Neural cell (in vitro differentiated cells): Measurements from ENCODE around the gene SHTN1. TPM values are rescaled to one million over a fixed set of nuclear protein-coding genes. Genes with fewer than 3 reads are reported as not detected.

ENCODE experiments used
- H2AFZ ChIP-seq: fragments of 200-600, 300-800 bp; sonication (generic), shearing (Covaris generic); 2 replicates; pipeline ENCODE4 v1.6.0; 2014; ENCODE audit warnings: low read depth, mild to moderate bottlenecking, antibody characterized with exemption, low read length, moderate library complexity
- H3F3A ChIP-seq: fragments of 200-600 bp; shearing (Covaris generic); 2 replicates; pipeline ENCODE4 v1.6.1; 2016; ENCODE audit warnings: mild to moderate bottlenecking, moderate library complexity, mixed read lengths, antibody characterized with exemption, low read length; ENCODE audit not compliant: insufficient read depth, poor library complexity, severe bottlenecking
- H3K27ac ChIP-seq: fragments of 200-600, 300-800 bp; sonication (generic), shearing (Covaris generic); 2 replicates; pipeline ENCODE4 v1.5.1; 2014; ENCODE audit warnings: mild to moderate bottlenecking, low read length, moderate library complexity
- H3K27me3 ChIP-seq: fragments of 300-800, 200-600 bp; sonication (generic), shearing (Covaris generic); 2 replicates; pipeline ENCODE4 v1.6.0; 2014; ENCODE audit warnings: mild to moderate bottlenecking, low read depth, low read length, moderate library complexity; ENCODE audit not compliant: insufficient read depth
- H3K36me3 ChIP-seq: fragments of 300-800, 200-600 bp; sonication (generic), shearing (Covaris generic); 2 replicates; pipeline ENCODE4 v1.5.1; 2014; ENCODE audit warnings: mild to moderate bottlenecking, antibody characterized with exemption, low read length, moderate library complexity; ENCODE audit not compliant: insufficient read depth
- H3K4me2 ChIP-seq: fragments of 300-800, 200-600 bp; sonication (generic), shearing (Covaris generic); 2 replicates; pipeline ENCODE4 v1.6.0; 2014; ENCODE audit warnings: mild to moderate bottlenecking, low read length
- H3K4me3 ChIP-seq: fragments of 300-800, 200-600 bp; sonication (generic), shearing (Covaris generic); 2 replicates; pipeline ENCODE4 v1.5.1; 2014; ENCODE audit warnings: mild to moderate bottlenecking, low read length, moderate library complexity
- H3K79me2 ChIP-seq: fragments of 200-600 bp; shearing (Covaris generic); replicated peaks from 2 replicates; pipeline ENCODE4 v1.6.0; 2014; ENCODE audit warnings: mild to moderate bottlenecking, low read length, moderate library complexity; ENCODE audit not compliant: insufficient read depth
- H3K9ac ChIP-seq: fragments of 300-800, 200-600 bp; sonication (generic), shearing (Covaris generic); 2 replicates; pipeline ENCODE4 v1.6.1; 2016; ENCODE audit warnings: mild to moderate bottlenecking, low read length, mixed read lengths
- H3K9me2 ChIP-seq: fragments of 200-600 bp; shearing (Covaris generic); 2 replicates; pipeline ENCODE4 v1.6.1; 2016; ENCODE audit warnings: mild to moderate bottlenecking, low read length, mixed read lengths; ENCODE audit not compliant: insufficient read depth
- H3K9me3 ChIP-seq: fragments of 200-600, 300-800 bp; sonication (generic), shearing (Covaris generic); 2 replicates; pipeline ENCODE4 v1.6.1; 2016; ENCODE audit warnings: mild to moderate bottlenecking, mixed run types, low read length, moderate library complexity, mixed read lengths
- H4K20me1 ChIP-seq: fragments of 200-600 bp; shearing (Covaris generic); 2 replicates; pipeline ENCODE4 v1.6.1; 2016; ENCODE audit warnings: mild to moderate bottlenecking, mixed run types; ENCODE audit not compliant: insufficient read depth
- EP300 ChIP-seq: fragments of 450-650 bp; conservative IDR thresholded peaks from 2 replicates; pipeline ENCODE4 v1.6.1; 2014; ENCODE audit warnings: antibody characterized with exemption, mild to moderate bottlenecking, moderate library complexity; ENCODE audit not compliant: poor library complexity, severe bottlenecking
- EZH2 ChIP-seq: fragments of 200-600, 300-800 bp; shearing (Covaris generic), sonication (generic); IDR thresholded peaks from 2 replicates; pipeline ENCODE4 v1.6.1; 2014; ENCODE audit warnings: antibody characterized with exemption, low read length, borderline replicate concordance, mild to moderate bottlenecking; ENCODE audit not compliant: insufficient read depth, poor library complexity, severe bottlenecking
- MXI1 ChIP-seq: fragments of 450-650 bp; conservative IDR thresholded peaks from 2 replicates; pipeline ENCODE4 v1.6.1; 2014; ENCODE audit warnings: antibody characterized with exemption, mild to moderate bottlenecking; ENCODE audit not compliant: poor library complexity, severe bottlenecking
- POLR2AphosphoS5 ChIP-seq: IDR thresholded peaks from 2 replicates; pipeline ENCODE4 v1.6.1; 2012
- RAD21 ChIP-seq: fragments of 450-650 bp; conservative IDR thresholded peaks from 2 replicates; pipeline ENCODE4 v1.6.1; 2014; ENCODE audit warnings: antibody characterized with exemption, mild to moderate bottlenecking, moderate library complexity
- SMC3 ChIP-seq: fragments of 450-650 bp; conservative IDR thresholded peaks from 2 replicates; pipeline ENCODE4 v1.6.1; 2014; ENCODE audit warnings: antibody characterized with exemption, mild to moderate bottlenecking, moderate library complexity; ENCODE audit not compliant: poor library complexity
- TAF1 ChIP-seq: IDR thresholded peaks from 2 replicates; pipeline ENCODE4 v1.6.1; 2012; ENCODE audit warnings: low read depth
- polyA plus RNA-seq: library from polyadenylated mRNA; depleted of rRNA; stranded (reverse); fragments of >200 nt; gene quantifications from 2 replicates; pipeline ENCODE4 v1.2.3, GENCODE V29; 2014
- TF ChIP-seq, protein P1 (sequence below): IDR thresholded peaks from 2 replicates; pipeline ENCODE4 v1.6.1; 2012; ENCODE audit warnings: borderline replicate concordance
- TF ChIP-seq, protein P2 (sequence below): fragments of 450-650 bp; IDR thresholded peaks from 2 replicates; pipeline ENCODE4 v1.5.1; 2014; ENCODE audit warnings: antibody characterized with exemption, mild to moderate bottlenecking, moderate library complexity; ENCODE audit not compliant: poor library complexity, severe bottlenecking

The SHTN1 gene
- polyA plus RNA-seq, 1 donor from 2014 or later: 55.8 TPM

DNA sequence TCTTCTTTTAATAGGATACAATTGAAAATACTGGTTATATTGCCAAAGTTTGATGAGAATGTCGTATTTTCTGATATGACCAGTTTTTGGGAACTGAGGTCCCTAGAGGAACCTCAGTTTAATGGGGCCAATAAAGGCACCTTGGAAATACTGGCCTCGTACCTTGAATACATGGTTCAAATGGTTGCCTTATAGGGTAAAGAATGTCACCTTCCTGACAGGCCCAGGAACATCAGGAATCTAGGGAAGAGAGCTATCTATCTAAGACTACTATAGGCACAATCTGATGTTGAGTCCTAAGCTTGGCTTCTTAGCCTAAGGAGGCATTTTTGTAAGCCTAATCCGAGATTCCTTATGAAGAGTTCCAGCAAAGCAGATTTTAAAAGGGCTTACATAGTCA is 9.3 kb downstream of the SHTN1 start:
- Histone ChIP-seq H3K9me2 (no peaks in the 10 kb centered on the region), H3K4me2 (no peak overlapping the region), H3K36me3 (no peaks in the 10 kb centered on the region), H3K9ac (no peak overlapping the region), H2AFZ (no peak overlapping the region), H4K20me1 (no peaks in the 10 kb centered on the region), H3K27ac (no peak overlapping the region), H3K4me3 (no peak overlapping the region), H3K27me3 (no peaks in the 10 kb centered on the region), H3K79me2 (no peaks in the 10 kb centered on the region), H3K9me3 (no peaks in the 10 kb centered on the region), H3F3A (no peaks in the 10 kb centered on the region)
- TF ChIP-seq SMC3 (no peak), EP300 (no peak), RAD21 (no peak), TAF1 (no peak), EZH2 (no peak)

DNA sequence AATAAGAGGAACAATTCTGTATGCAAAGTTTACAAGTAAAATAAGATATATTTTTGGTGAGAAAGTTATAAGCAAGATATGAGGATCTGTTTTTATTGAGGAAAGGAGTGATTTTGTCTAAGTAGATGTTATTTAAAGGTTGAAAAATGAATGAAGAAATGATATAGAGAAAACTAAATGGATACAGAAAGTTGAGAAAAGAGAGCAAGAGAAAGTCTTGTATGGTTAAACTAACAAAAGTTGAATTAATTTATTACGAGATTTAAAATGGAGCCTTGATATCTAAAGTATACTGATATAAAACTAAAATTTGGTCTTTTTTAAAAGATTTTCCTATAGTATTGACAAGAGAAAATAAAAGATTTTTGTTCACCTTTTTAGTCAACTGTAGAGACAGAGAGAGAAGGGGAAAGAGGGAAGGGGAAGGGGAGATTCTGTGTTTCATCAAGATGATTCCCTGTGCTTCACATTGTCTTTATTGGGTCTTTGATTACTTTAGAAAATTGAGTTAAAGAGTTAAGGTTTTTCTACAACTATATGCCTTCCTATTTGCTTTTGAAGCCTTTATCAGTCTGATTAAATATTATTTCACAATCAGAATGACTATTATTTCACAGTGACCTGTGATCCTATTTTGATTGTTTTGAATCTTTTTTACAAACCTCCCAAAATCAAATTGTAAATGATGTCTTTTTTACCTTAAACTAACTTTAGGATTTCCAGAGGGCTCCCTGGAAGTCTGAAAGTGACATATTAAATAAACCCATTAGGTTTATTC is 10.7 kb downstream of the SHTN1 start:
- TF ChIP-seq, protein P1, sequence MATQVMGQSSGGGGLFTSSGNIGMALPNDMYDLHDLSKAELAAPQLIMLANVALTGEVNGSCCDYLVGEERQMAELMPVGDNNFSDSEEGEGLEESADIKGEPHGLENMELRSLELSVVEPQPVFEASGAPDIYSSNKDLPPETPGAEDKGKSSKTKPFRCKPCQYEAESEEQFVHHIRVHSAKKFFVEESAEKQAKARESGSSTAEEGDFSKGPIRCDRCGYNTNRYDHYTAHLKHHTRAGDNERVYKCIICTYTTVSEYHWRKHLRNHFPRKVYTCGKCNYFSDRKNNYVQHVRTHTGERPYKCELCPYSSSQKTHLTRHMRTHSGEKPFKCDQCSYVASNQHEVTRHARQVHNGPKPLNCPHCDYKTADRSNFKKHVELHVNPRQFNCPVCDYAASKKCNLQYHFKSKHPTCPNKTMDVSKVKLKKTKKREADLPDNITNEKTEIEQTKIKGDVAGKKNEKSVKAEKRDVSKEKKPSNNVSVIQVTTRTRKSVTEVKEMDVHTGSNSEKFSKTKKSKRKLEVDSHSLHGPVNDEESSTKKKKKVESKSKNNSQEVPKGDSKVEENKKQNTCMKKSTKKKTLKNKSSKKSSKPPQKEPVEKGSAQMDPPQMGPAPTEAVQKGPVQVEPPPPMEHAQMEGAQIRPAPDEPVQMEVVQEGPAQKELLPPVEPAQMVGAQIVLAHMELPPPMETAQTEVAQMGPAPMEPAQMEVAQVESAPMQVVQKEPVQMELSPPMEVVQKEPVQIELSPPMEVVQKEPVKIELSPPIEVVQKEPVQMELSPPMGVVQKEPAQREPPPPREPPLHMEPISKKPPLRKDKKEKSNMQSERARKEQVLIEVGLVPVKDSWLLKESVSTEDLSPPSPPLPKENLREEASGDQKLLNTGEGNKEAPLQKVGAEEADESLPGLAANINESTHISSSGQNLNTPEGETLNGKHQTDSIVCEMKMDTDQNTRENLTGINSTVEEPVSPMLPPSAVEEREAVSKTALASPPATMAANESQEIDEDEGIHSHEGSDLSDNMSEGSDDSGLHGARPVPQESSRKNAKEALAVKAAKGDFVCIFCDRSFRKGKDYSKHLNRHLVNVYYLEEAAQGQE: no peak
- TF ChIP-seq POLR2AphosphoS5 (no peak), EP300 (no peak)
- H3K4me2 ChIP-seq: no peak overlapping the region
- no peaks in the 10 kb centered on the region for H3K9me3 ChIP-seq
- H3K9me2 ChIP-seq: no peaks in the 10 kb centered on the region
- H3K36me3 ChIP-seq: no peaks in the 10 kb centered on the region
- no peaks in the 10 kb centered on the region for H3F3A ChIP-seq
- no peak overlapping the region for H3K9ac ChIP-seq
- no peaks in the 10 kb centered on the region for H3K27me3 ChIP-seq
- H4K20me1 ChIP-seq: no peaks in the 10 kb centered on the region
- no peak overlapping the region for H3K27ac ChIP-seq
- H3K4me3 ChIP-seq: no peak overlapping the region
- H3K79me2 ChIP-seq: no peaks in the 10 kb centered on the region
- H2AFZ ChIP-seq: no peak overlapping the region

DNA sequence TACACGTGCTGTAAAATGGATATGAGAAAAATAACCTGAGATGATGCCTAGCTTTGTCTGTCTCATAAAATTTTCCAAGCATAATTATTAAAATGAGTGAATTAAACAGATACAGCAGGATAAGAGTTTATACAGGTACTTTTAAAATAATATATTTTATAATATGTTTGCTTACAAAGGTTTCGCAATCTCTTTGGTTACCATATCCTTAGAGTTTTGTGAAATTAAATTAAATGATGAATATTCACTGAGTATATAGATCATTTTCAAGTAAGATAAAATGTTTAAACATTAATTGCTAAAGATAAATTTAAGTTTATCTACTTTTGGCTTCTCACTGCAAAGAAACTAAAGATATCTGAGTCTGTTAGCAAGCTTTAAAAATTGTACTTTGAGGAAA is 11.4 kb downstream of the SHTN1 start:
- Histone ChIP-seq H3K27ac (no peak overlapping the region), H3F3A (no peaks in the 10 kb centered on the region), H3K9ac (no peak overlapping the region), H3K27me3 (no peaks in the 10 kb centered on the region), H4K20me1 (no peaks in the 10 kb centered on the region), H3K9me3 (no peaks in the 10 kb centered on the region), H3K79me2 (no peaks in the 10 kb centered on the region), H3K36me3 (no peaks in the 10 kb centered on the region), H2AFZ (no peak overlapping the region), H3K4me2 (no peak overlapping the region), H3K9me2 (no peaks in the 10 kb centered on the region), H3K4me3 (no peak overlapping the region)
- TF ChIP-seq RAD21: no peak
- no peak for TF ChIP-seq MXI1
- TF ChIP-seq EZH2: no peak
- no peak for TF ChIP-seq SMC3
- TF ChIP-seq EP300: no peak
- TF ChIP-seq POLR2AphosphoS5: no peak
- TF ChIP-seq, protein P1: no peak
- no peak for TF ChIP-seq TAF1
- TF ChIP-seq, protein P2, sequence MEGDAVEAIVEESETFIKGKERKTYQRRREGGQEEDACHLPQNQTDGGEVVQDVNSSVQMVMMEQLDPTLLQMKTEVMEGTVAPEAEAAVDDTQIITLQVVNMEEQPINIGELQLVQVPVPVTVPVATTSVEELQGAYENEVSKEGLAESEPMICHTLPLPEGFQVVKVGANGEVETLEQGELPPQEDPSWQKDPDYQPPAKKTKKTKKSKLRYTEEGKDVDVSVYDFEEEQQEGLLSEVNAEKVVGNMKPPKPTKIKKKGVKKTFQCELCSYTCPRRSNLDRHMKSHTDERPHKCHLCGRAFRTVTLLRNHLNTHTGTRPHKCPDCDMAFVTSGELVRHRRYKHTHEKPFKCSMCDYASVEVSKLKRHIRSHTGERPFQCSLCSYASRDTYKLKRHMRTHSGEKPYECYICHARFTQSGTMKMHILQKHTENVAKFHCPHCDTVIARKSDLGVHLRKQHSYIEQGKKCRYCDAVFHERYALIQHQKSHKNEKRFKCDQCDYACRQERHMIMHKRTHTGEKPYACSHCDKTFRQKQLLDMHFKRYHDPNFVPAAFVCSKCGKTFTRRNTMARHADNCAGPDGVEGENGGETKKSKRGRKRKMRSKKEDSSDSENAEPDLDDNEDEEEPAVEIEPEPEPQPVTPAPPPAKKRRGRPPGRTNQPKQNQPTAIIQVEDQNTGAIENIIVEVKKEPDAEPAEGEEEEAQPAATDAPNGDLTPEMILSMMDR: no peak
